ENCODE results near the gene AATK. TPM values are rescaled to one million over a fixed set of nuclear protein-coding genes. Genes with fewer than 3 reads are reported as not detected.
A peak's percentile ranks its signal among the peaks of the same experiment; 100 is the strongest.

Gene AATK
- polyA plus RNA-seq, 1 donor from 2014 or later: 0.29 TPM

- Mint-ChIP-seq H3K4me1 (no peaks in the 10 kb centered on the region), H3K4me3 (no peak overlapping the region), H3K9me3 (peaks cover 0 to 2% (median 0%) of the 10 kb centered on the region in 3 donors), H3K36me3 (peaks cover 2% of the 10 kb centered on the region), H3K27me3 (peaks cover 7% of the 10 kb centered on the region), H3K27ac (no peak overlapping the region)
These were observed 90.7 kb downstream of the AATK start for GRCh38 chr17:81075307-81075706.

GRCh38 chr17:81074875-81075274 lies 91.1 kb downstream of the AATK start:
- Mint-ChIP-seq H3K9me3 (peaks cover 0 to 2% (median 0%) of the 10 kb centered on the region in 3 donors), H3K4me3 (no peak overlapping the region), H3K36me3 (peaks cover 2% of the 10 kb centered on the region), H3K27me3 (peaks cover 11% of the 10 kb centered on the region), H3K4me1 (no peaks in the 10 kb centered on the region), H3K27ac (no peak overlapping the region)

GRCh38 chr17:81073967-81074839 lies 91.8 kb downstream of the AATK start:
- no peak overlapping the region for H3K27ac Mint-ChIP-seq
- peaks cover 6% of the 10 kb centered on the region for H3K27me3 Mint-ChIP-seq
- peaks cover 0 to 2% (median 0%) of the 10 kb centered on the region in 3 donors for H3K9me3 Mint-ChIP-seq
- H3K4me1 Mint-ChIP-seq: no peaks in the 10 kb centered on the region
- no peak overlapping the region for H3K4me3 Mint-ChIP-seq
- peaks cover 2% of the 10 kb centered on the region for H3K36me3 Mint-ChIP-seq

GRCh38 chr17:81071761-81072741 lies 94.0 kb downstream of the AATK start:
- no peak overlapping the region for H3K4me3 Mint-ChIP-seq
- H3K36me3 Mint-ChIP-seq: peaks cover 2% of the 10 kb centered on the region
- H3K27ac Mint-ChIP-seq: no peak overlapping the region
- H3K27me3 Mint-ChIP-seq: peaks cover 7% of the 10 kb centered on the region
- no peaks in the 10 kb centered on the region for H3K4me1 Mint-ChIP-seq
- H3K9me3 Mint-ChIP-seq: peaks cover 0 to 2% (median 0%) of the 10 kb centered on the region in 3 donors

- Mint-ChIP-seq H3K27ac (no peak overlapping the region), H3K9me3 (peaks cover 0 to 2% (median 0%) of the 10 kb centered on the region in 3 donors), H3K36me3 (no peaks in the 10 kb centered on the region), H3K27me3 (peaks cover 7% of the 10 kb centered on the region), H3K4me3 (peak overlapping the region in 1 of 4 donors; percentile 12), H3K4me1 (no peaks in the 10 kb centered on the region)
These were observed 95.3 kb downstream of the AATK start for GRCh38 chr17:81070541-81071246.

- no peaks in the 10 kb centered on the region for H3K9me3 Mint-ChIP-seq
- H3K36me3 Mint-ChIP-seq: no peaks in the 10 kb centered on the region
- H3K4me1 Mint-ChIP-seq: no peaks in the 10 kb centered on the region
- H3K27ac Mint-ChIP-seq: no peak overlapping the region
- H3K27me3 Mint-ChIP-seq: peaks cover 7% of the 10 kb centered on the region
- H3K4me3 Mint-ChIP-seq: no peak overlapping the region
These were observed 96.8 kb downstream of the AATK start for GRCh38 chr17:81069135-81069645.

GRCh38 chr17:81068411-81069134 lies 97.4 kb downstream of the AATK start:
- Mint-ChIP-seq H3K36me3 (no peaks in the 10 kb centered on the region), H3K9me3 (no peaks in the 10 kb centered on the region)

GRCh38 chr17:81067391-81067811 lies 98.6 kb downstream of the AATK start:
- H3K36me3 Mint-ChIP-seq: no peaks in the 10 kb centered on the region
- H3K9me3 Mint-ChIP-seq: no peaks in the 10 kb centered on the region
- H3K4me1 Mint-ChIP-seq: no peaks in the 10 kb centered on the region
- H3K27ac Mint-ChIP-seq: no peak overlapping the region
- H3K4me3 Mint-ChIP-seq: no peak overlapping the region
- peaks cover 7% of the 10 kb centered on the region for H3K27me3 Mint-ChIP-seq

More at GRCh38 chr17:81068411-81069134, 97.4 kb downstream of the AATK start:
- Mint-ChIP-seq H3K27ac (no peak overlapping the region), H3K4me3 (no peak overlapping the region), H3K27me3 (peaks cover 7% of the 10 kb centered on the region), H3K4me1 (no peaks in the 10 kb centered on the region)

Other genes starting within 250 kb of the AATK start
- gene CHMP6, start 174.4 kb downstream of the AATK start, polyA plus RNA-seq: 30.2 TPM
- gene BAIAP2, start 131.1 kb downstream of the AATK start, polyA plus RNA-seq: 0.48 TPM
- gene PVALEF, start 714 bp downstream of the AATK start, polyA plus RNA-seq: not detected
- gene CEP131, start 56.7 kb upstream of the AATK start, polyA plus RNA-seq: 10.8 TPM
- 15.3 TPM for gene TEPSIN, start 72.8 kb upstream of the AATK start, polyA plus RNA-seq
- 91.8 TPM for gene NDUFAF8, start 73.1 kb upstream of the AATK start, polyA plus RNA-seq
- gene SLC38A10, start 129.1 kb upstream of the AATK start, polyA plus RNA-seq: 84.5 TPM
- gene BAHCC1, start 229.2 kb upstream of the AATK start, polyA plus RNA-seq: not detected